Lower leg skin (tissue), 4 donors: ENCODE measurements around the gene DSP. TPM values are rescaled to one million over a fixed set of nuclear protein-coding genes. Genes with fewer than 3 reads are reported as not detected.

Experiments used
- DNase-seq, 2 donors: peaks; one replicate each; pipeline ENCODE4 v3.0.0-alpha.2; 2019; ENCODE audit warnings: low spot score in 2 of 2
- H3K4me3 ChIP-seq: fragments of 200-600 bp; sonication (generic); 2 replicates; pipeline ENCODE4 v1.5.1; 2017; ENCODE audit warnings: mild to moderate bottlenecking, low read depth; ENCODE audit not compliant: poor library complexity, severe bottlenecking
- POLR2A ChIP-seq, 2 donors: fragments of 450-650 bp; IDR thresholded peaks; one replicate each; pipeline ENCODE4 v1.6.1; 2016 to 2017; ENCODE audit warnings: antibody characterized with exemption in 2 of 2, mild to moderate bottlenecking in 1 of 2, moderate library complexity in 1 of 2
- WGBS, 2 donors: methylation state at CpG; one replicate each; pipeline ENCODE4 v1.1.5; 2018; 5-methylcytosine and 5-hydroxymethylcytosine counted together
- intact Hi-C: fragments of 100-400 bp; cut with DNase I; formaldehyde crosslinking; loops from one replicate; pipeline ENCODE4 v1.15.0; 2023; ENCODE audit warnings: low total_unique reads
- total RNA-seq, 4 donors: library from RNA; depleted of rRNA; stranded (reverse); fragments of >200 nt; gene quantifications; one replicate each; pipeline ENCODE4 v1.1.0, GENCODE V29; 2016
- TF ChIP-seq, protein P1 (sequence below), 3 donors: fragments of 450-650 bp; IDR thresholded peaks; one replicate each; pipeline ENCODE4 v1.5.1; 2016; ENCODE audit warnings: antibody characterized with exemption in 3 of 3, mild to moderate bottlenecking in 3 of 3, moderate library complexity in 2 of 3

DSP gene
- total RNA-seq, 4 donors from 2014 or later: 2,143 to 2,497 (median 2,321) TPM

DNA sequence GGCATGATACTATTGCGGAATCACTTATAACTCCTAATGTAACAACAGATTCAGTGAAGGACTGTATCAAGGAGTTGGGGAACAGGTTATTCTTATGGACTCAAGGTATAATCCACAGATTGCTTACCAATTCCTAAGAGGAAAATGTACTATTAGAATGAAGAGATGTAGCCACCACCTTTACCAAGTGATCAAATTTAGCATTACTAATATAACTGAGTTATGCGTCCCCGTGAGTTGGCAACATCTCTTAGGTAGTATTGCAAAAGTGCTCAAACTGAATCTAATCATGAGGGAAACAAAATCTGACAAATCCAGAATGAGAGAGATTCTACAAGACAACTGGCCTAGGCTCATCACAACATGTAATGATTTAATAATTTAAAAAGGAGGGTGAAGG, 47.8 kb downstream of the DSP start:
- WGBS, 2 donors: 47 to 60% methylated on average over 3 of the region's 3 CpGs
- no peak for DNase-seq
- no peak overlapping the region for H3K4me3 ChIP-seq
- no peak for TF ChIP-seq POLR2A (IDR thresholded peaks at IDR 0.05)
- TF ChIP-seq, protein P1, sequence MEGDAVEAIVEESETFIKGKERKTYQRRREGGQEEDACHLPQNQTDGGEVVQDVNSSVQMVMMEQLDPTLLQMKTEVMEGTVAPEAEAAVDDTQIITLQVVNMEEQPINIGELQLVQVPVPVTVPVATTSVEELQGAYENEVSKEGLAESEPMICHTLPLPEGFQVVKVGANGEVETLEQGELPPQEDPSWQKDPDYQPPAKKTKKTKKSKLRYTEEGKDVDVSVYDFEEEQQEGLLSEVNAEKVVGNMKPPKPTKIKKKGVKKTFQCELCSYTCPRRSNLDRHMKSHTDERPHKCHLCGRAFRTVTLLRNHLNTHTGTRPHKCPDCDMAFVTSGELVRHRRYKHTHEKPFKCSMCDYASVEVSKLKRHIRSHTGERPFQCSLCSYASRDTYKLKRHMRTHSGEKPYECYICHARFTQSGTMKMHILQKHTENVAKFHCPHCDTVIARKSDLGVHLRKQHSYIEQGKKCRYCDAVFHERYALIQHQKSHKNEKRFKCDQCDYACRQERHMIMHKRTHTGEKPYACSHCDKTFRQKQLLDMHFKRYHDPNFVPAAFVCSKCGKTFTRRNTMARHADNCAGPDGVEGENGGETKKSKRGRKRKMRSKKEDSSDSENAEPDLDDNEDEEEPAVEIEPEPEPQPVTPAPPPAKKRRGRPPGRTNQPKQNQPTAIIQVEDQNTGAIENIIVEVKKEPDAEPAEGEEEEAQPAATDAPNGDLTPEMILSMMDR (IDR thresholded peaks at IDR 0.05): no peak
- intact Hi-C loops: no loop called here

DNA sequence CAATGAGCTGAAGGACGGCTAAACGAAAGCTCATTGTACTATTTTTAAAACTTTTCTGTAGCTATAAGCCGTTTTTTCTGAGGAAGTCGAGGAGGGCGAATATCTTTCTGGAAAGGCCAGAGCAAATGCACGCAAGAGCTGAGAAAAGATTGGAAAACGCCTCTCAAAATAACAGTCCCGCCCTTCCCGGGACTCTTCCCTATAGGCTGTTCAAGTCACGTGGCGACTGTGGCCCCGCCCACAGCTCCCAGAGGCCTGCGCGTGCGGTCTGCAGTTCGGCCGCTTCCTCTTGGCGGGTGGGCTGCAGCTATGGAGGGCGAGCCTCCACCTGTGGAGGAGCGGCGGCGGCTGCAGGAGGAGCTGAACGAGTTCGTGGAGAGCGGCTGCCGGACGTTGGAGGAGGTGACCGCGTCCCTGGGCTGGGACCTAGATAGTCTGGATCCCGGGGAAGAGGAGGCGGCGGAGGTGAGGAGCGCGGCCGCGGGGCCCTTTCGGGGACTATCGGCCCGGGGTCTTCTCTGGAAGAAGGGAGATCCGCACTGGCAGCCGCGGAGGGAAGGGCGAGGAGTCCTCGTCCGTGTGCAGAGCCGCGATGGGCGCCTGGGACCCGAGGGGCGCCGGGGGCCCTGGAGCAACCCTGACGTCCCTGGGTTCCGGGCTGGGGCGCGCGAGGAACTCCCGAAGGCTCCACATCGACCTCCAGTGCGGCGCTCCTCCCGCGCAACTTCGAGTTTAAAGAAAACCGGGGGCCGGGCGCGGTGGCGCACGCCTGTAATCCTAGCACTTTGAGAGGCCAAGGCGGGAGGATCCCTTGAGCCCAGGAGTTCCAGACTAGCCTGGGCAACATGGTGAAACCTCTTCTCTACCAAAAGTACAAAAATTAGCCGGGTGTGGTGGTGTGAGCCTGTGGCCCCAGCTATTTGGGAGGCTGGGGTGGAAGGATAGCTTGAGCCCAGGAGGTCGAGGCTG, 48.8 kb downstream of the DSP start, which contains the start of gene SNRNP48:
Gene SNRNP48 (plus strand): TSS at position 250 of the 969 bp plus-strand sequence. CDS start 60 bp downstream, at position 310.
- intact Hi-C loops: no loop called here
- peak; percentile 96 to 98 for DNase-seq
- TF ChIP-seq, protein P1 (IDR thresholded peaks at IDR 0.05): no peak
- TF ChIP-seq POLR2A (IDR thresholded peaks at IDR 0.05): no peak
- peak within 1 kb of the TSS; percentile 92 for H3K4me3 ChIP-seq
- WGBS, 2 donors: 1 to 2% methylated on average over 64 to 69 of the region's 72 CpGs

DNA sequence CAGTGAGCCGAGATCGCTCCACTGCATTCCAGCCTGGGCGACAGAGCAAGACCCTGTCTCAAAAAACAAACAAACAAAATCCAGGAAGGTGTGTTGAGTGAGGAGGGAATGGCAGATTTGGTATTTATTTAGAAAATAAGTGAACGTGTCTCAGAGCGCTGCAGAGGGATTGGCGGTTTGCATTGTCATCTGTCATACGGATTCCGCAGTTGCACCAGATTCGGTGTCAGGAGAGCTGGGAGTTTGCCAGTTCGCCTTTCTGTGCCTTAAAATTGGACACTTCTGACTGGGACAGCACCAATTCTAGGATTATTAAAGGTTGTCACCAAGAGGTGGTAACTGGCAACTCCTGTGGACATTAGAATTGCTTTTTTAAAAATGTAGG, 49.4 kb downstream of the DSP start:
- DNase-seq: no peak
- WGBS, 2 donors: 19 to 30% methylated on average over 10 of the region's 10 CpGs
- TF ChIP-seq, protein P1 (IDR thresholded peaks at IDR 0.05): no peak
- no peak for TF ChIP-seq POLR2A (IDR thresholded peaks at IDR 0.05)
- H3K4me3 ChIP-seq: peak overlapping the region; percentile 92
- intact Hi-C loops: no loop called here

DNA sequence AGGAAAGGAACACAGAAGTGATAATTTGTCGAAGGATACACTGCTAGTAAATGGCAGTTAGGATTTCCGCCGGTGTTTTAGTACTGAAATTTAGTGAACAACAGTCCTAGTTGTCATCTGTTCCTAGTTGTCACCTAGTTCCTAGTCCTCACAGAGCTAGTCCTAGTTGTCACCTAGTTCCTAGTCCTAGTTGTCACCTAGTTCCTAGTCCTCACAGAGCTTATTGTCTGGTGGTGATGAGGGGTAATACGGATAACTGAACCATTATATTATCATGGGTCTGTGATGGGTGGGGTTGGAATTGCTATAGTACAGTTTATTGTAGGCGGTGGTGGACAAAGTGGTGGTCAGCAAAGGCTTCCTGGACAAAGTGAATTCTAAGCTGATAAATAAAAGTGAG, 50.3 kb downstream of the DSP start:
- no peak overlapping the region for H3K4me3 ChIP-seq
- no peak for TF ChIP-seq POLR2A (IDR thresholded peaks at IDR 0.05)
- TF ChIP-seq, protein P1 (IDR thresholded peaks at IDR 0.05): no peak
- intact Hi-C loops: no loop called here
- no peak for DNase-seq
- WGBS, 2 donors: 95% methylated on average over 5 of the region's 5 CpGs

DNA sequence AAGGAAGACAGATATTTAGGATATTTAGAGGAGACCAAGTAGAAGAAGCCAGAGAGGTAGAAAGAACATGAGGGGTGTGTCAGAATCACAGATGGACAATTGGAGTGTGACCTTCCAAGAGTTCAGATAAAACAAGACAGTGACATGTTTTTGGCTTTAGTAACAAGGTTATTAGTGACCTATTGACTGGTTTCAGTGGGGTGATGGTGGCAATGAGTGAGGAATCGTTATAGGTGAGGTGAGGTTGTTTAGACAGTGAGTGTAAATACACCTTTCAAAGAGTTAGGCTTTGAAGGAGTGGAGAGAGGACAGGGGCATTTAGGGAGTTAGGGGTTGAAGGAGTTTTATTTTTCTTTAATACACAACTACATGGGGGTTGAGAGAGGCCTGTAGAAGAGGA, 51.8 kb downstream of the DSP start:
- no peak for DNase-seq
- H3K4me3 ChIP-seq: no peak overlapping the region
- TF ChIP-seq, protein P1 (IDR thresholded peaks at IDR 0.05): no peak
- no peak for TF ChIP-seq POLR2A (IDR thresholded peaks at IDR 0.05)
- WGBS, 2 donors: 88 to 89% methylated on average over 1 of the region's 1 CpG
- intact Hi-C loops: no loop called here
